ENCODE measurements around the gene PCDHGA7.

Gene PCDHGA7

GRCh38 chr5:141420855-141421488, 38.4 kb downstream of the PCDHGA7 start, which contains the start of gene PCDHGA11 (continued):
- no peak for TF ChIP-seq ZSCAN18 (tag by site-specific recombination; IDR thresholded peaks at IDR 0.05)
- no peak for TF ChIP-seq ZNF175 (tag by site-specific recombination; IDR thresholded peaks at IDR 0.05)
- TF ChIP-seq ZNF37A (tag by site-specific recombination; IDR thresholded peaks at IDR 0.05), result no peak
- TF ChIP-seq ZNF513 (tag by site-specific recombination; IDR thresholded peaks at IDR 0.05), result no peak
- TF ChIP-seq WT1 (tag by site-specific recombination; IDR thresholded peaks at IDR 0.05), result no peak
- 0 out of 2 replicates have a peak, but pooled peaks have one; percentile 21 for TF ChIP-seq ZEB2 (tag by site-specific recombination; IDR thresholded peaks at IDR 0.05)
- TF ChIP-seq BCL11B (tag by site-specific recombination; IDR thresholded peaks at IDR 0.05; ENCODE audit: low read depth), result no peak
- TF ChIP-seq ZNF701 (tag by site-specific recombination; IDR thresholded peaks at IDR 0.05), result no peak
- no peak for TF ChIP-seq KLF10 (tag by site-specific recombination; IDR thresholded peaks at IDR 0.05)
- no peak for TF ChIP-seq ZSCAN16 (tag by site-specific recombination; IDR thresholded peaks at IDR 0.05)
- TF ChIP-seq PRDM1 (tag by site-specific recombination; IDR thresholded peaks at IDR 0.05), result no peak
- no peak for TF ChIP-seq ZFP41 (tag by site-specific recombination; IDR thresholded peaks at IDR 0.05; ENCODE audit: borderline replicate concordance)
- no peak for TF ChIP-seq ZNF391 (tag by site-specific recombination; IDR thresholded peaks at IDR 0.05; ENCODE audit: borderline replicate concordance, low read depth)
- peak; percentile 81 for TF ChIP-seq ZBTB17 (tag by site-specific recombination; IDR thresholded peaks at IDR 0.05)
- 0 out of 2 replicates have a peak, but pooled peaks have one; percentile 20 for TF ChIP-seq ZNF501 (tag by site-specific recombination; IDR thresholded peaks at IDR 0.05)
- no peak for TF ChIP-seq ZNF530 (tag by site-specific recombination; IDR thresholded peaks at IDR 0.05; ENCODE audit: low read depth)
- no peak for TF ChIP-seq SP3 (tag by site-specific recombination; IDR thresholded peaks at IDR 0.05)
- no peak for TF ChIP-seq ZNF169 (tag by site-specific recombination; IDR thresholded peaks at IDR 0.05)
- no peak for TF ChIP-seq ZNF624 (tag by site-specific recombination; IDR thresholded peaks at IDR 0.05)
- no peak for TF ChIP-seq ZBTB1 (tag by site-specific recombination; IDR thresholded peaks at IDR 0.05)
- TF ChIP-seq ZNF488 (tag by site-specific recombination; IDR thresholded peaks at IDR 0.05), result no peak
- TF ChIP-seq GLI4 (tag by site-specific recombination; IDR thresholded peaks at IDR 0.05), result no peak
- 0 out of 2 replicates have a peak, but pooled peaks have one; percentile 24 for TF ChIP-seq ZNF558 (tag by site-specific recombination; IDR thresholded peaks at IDR 0.05)
- no peak for TF ChIP-seq ZNF423 (tag by site-specific recombination; IDR thresholded peaks at IDR 0.05)
- TF ChIP-seq ZNF610 (tag by site-specific recombination; IDR thresholded peaks at IDR 0.05; ENCODE audit: borderline replicate concordance), result no peak
- peak; percentile 64 for TF ChIP-seq ZNF660 (tag by site-specific recombination; IDR thresholded peaks at IDR 0.05)
- 0 out of 2 replicates have a peak, but pooled peaks have one; percentile 3 for TF ChIP-seq PATZ1 (tag by site-specific recombination; IDR thresholded peaks at IDR 0.05)
